SU-DHL-6 (cell line): ENCODE results near the gene LHFPL6.

Source experiments
- CTCF ChIP-seq: fragments of 200-600 bp; sonication (generic); IDR thresholded peaks from one replicate; pipeline ENCODE4 v1.5.1; 2017; ENCODE audit warnings: antibody characterized with exemption, mild to moderate bottlenecking, low read length, moderate library complexity; ENCODE audit not compliant: insufficient read depth, poor library complexity, severe bottlenecking
- EZH2phosphoT487 ChIP-seq: fragments of 200-600 bp; sonication (generic), shearing (Covaris generic); conservative IDR thresholded peaks from 2 replicates; pipeline ENCODE4 v1.6.1; 2018; ENCODE audit warnings: mild to moderate bottlenecking, antibody characterized with exemption, low read length, moderate library complexity, mixed read lengths

- TF ChIP-seq CTCF (no peak), EZH2phosphoT487 (no peak)
These were observed 61.9 kb downstream of the LHFPL6 start for GRCh38 chr13:39540929-39541605.
